Nucleus accumbens (tissue), 56 donors: ENCODE measurements around the gene GAL3ST2.

Source experiments
- DNase-seq, 56 donors: peaks; one replicate each; lab custom pipeline; 2025; lab: John Stamatoyannopoulos, UW

GAL3ST2 gene

GRCh38 chr2:241852981-241853631, 76.5 kb downstream of the GAL3ST2 start:
- no peak for DNase-seq
